CD4-positive, alpha-beta T cell (primary cell): ENCODE measurements around the gene ZNF804B. TPM values are rescaled to one million over a fixed set of nuclear protein-coding genes. Genes with fewer than 3 reads are reported as not detected.

ENCODE experiments used
- ATAC-seq: fragments of 200-7000 bp; cut with Tn5 transposase; one replicate; pipeline ENCODE4 v1.10.0; 2022; ENCODE audit warnings: mild to moderate bottlenecking; ENCODE audit not compliant: poor library complexity
- CTCF ChIA-PET: fragments of 350-600 bp; sonication (Branson Sonifier 250); formaldehyde crosslinking; loops from one replicate; lab custom pipeline; 2021; ENCODE audit warnings: antibody characterized with exemption, inconsistent platforms; lab: Charles Lee
- POLR2A ChIA-PET: fragments of 350-600 bp; sonication (Branson Sonifier 250); formaldehyde crosslinking; loops from one replicate; lab custom pipeline; 2021; ENCODE audit warnings: antibody characterized with exemption, inconsistent platforms; lab: Charles Lee
- DNase-seq, 14 experiments: peaks; one replicate each; pipeline ENCODE4 v3.0.0-alpha.2; 2013 to 2020; ENCODE audit warnings: mixed read lengths in 2 of 14
- H3K27ac ChIP-seq, 2 donors: one replicate each; pipeline versions ENCODE4 v1.5.1 to v1.7.0; 2013; ENCODE audit warnings: low read length in 2 of 2, low read depth in 1 of 2, mild to moderate bottlenecking in 1 of 2
- H3K27me3 ChIP-seq, 2 experiments: 1 replicate in 1 of 2; 2 replicates in 1 of 2; pipeline versions ENCODE4 v1.6.1 to v1.7.0; 2013; ENCODE audit warnings: low read length in 2 of 2, control low read depth in 1 of 2, mild to moderate bottlenecking in 1 of 2, moderate library complexity in 1 of 2; ENCODE audit not compliant: insufficient read depth in 2 of 2, control insufficient read depth in 1 of 2
- H3K36me3 ChIP-seq: one replicate; pipeline ENCODE4 v1.6.1; 2013; ENCODE audit warnings: low read length, control low read depth; ENCODE audit not compliant: insufficient read depth
- H3K4me1 ChIP-seq: one replicate; pipeline ENCODE4 v1.6.1; 2013; ENCODE audit warnings: low read length, control low read depth; ENCODE audit not compliant: insufficient read depth
- H3K4me3 ChIP-seq: one replicate; pipeline ENCODE4 v1.5.1; 2013; ENCODE audit warnings: mild to moderate bottlenecking, low read length, moderate library complexity
- H3K9me3 ChIP-seq, 2 experiments: 1 replicate in 1 of 2; 2 replicates in 1 of 2; pipeline versions ENCODE4 v1.6.1 to v1.7.0; 2013; ENCODE audit warnings: low read length in 2 of 2, mild to moderate bottlenecking in 2 of 2, control low read depth in 1 of 2, moderate library complexity in 1 of 2; ENCODE audit not compliant: control insufficient read depth in 1 of 2, insufficient read depth in 1 of 2
- H3K27ac Mint-ChIP-seq: one replicate; pipeline ENCODE4 v1.8.0; 2020; ENCODE audit warnings: mixed read lengths
- H3K27me3 Mint-ChIP-seq: one replicate; pipeline ENCODE4 v1.8.0; 2021; ENCODE audit warnings: mixed read lengths
- H3K36me3 Mint-ChIP-seq: one replicate; pipeline ENCODE4 v1.8.0; 2021; ENCODE audit warnings: low read depth, mixed read lengths
- H3K4me1 Mint-ChIP-seq: one replicate; pipeline ENCODE4 v1.8.0; 2021; ENCODE audit warnings: low read depth, mixed read lengths
- H3K4me3 Mint-ChIP-seq: one replicate; pipeline ENCODE4 v1.8.0; 2020; ENCODE audit warnings: mild to moderate bottlenecking, mixed read lengths
- H3K9me3 Mint-ChIP-seq: one replicate; pipeline ENCODE4 v1.8.0; 2020; ENCODE audit warnings: mixed read lengths
- intact Hi-C, 2 experiments: fragments of 100-400 bp; cut with DNase I in 1 of 2; cut with micrococcal nuclease in 1 of 2; formaldehyde crosslinking; loops; one replicate each; pipeline versions ENCODE4 v1.15.1 to v1.9.0; 2023 to 2025; cut with DNase I, micrococcal nuclease
- total RNA-seq, 174 experiments: library from RNA in 2 of 174; stranded (reverse) in 2 of 174; gene quantifications; one replicate each; pipeline ENCODE4 v1.2.3 and lab custom pipeline; 2021 to 2026
- TF ChIP-seq, protein P1 (sequence below): fragments of 200-600 bp; IDR thresholded peaks from one replicate; pipeline ENCODE4 v1.8.0; 2022; ENCODE audit warnings: antibody characterized with exemption, mild to moderate bottlenecking

ZNF804B gene
- total RNA-seq, 2 experiments from 2014 or later, result not detected

DNA sequence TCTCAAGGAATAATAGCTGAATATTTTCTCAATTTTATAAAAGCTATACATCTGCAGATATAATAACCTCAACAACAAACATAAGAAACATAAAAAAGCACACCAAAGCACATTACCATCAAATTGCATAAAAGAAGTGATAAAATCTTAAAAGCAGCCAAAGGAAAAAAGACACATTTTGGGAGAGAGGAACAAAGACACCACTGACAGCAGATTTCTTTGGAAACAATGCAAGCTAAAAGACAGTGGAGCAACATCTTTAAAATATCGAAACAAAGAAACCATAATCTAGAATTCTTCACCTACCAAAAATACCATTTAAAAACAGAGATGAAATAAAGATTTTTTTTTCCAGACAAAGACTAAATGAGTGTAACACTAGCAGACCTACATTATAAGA is 91.7 kb downstream of the ZNF804B start:
- Histone ChIP-seq H3K4me3 (no peak overlapping the region), H3K36me3 (no peaks in the 10 kb centered on the region), H3K4me1 (no peaks in the 10 kb centered on the region), H3K9me3 (no peaks in the 10 kb centered on the region), H3K27me3 (no peaks in the 10 kb centered on the region), H3K27ac (no peak overlapping the region)
- H3K27ac Mint-ChIP-seq, result no peak overlapping the region
- DNase-seq, result no peak
- CTCF ChIA-PET, result no interaction called here
- H3K9me3 Mint-ChIP-seq, result no peaks in the 10 kb centered on the region
- POLR2A ChIA-PET, result no interaction called here
- no peak for ATAC-seq
- intact Hi-C loops, result no loop called here
- TF ChIP-seq, protein P1, sequence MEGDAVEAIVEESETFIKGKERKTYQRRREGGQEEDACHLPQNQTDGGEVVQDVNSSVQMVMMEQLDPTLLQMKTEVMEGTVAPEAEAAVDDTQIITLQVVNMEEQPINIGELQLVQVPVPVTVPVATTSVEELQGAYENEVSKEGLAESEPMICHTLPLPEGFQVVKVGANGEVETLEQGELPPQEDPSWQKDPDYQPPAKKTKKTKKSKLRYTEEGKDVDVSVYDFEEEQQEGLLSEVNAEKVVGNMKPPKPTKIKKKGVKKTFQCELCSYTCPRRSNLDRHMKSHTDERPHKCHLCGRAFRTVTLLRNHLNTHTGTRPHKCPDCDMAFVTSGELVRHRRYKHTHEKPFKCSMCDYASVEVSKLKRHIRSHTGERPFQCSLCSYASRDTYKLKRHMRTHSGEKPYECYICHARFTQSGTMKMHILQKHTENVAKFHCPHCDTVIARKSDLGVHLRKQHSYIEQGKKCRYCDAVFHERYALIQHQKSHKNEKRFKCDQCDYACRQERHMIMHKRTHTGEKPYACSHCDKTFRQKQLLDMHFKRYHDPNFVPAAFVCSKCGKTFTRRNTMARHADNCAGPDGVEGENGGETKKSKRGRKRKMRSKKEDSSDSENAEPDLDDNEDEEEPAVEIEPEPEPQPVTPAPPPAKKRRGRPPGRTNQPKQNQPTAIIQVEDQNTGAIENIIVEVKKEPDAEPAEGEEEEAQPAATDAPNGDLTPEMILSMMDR, result no peak
- no peaks in the 10 kb centered on the region for H3K27me3 Mint-ChIP-seq
- no peak overlapping the region for H3K4me3 Mint-ChIP-seq
- no peaks in the 10 kb centered on the region for H3K4me1 Mint-ChIP-seq
- no peaks in the 10 kb centered on the region for H3K36me3 Mint-ChIP-seq

DNA sequence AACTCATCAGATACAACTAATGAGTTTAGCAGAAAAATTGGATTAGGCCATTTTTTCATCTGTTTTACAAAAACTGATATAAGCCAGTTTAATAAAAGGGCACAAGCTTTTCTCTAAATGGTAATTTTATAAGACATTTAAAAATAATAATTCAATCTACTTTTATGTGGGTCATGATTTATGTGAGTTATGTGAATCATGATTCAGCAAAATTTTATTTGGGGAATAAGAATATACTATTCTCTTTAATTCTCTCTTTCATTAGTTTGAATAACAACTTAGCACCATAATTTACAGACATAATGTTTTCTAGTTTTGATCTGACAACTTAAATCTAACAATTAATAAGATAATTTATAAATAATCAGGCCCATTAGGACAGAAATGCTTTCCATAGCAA is 99.8 kb downstream of the ZNF804B start:
- Mint-ChIP-seq H3K36me3 (no peaks in the 10 kb centered on the region), H3K27me3 (no peaks in the 10 kb centered on the region), H3K9me3 (no peaks in the 10 kb centered on the region), H3K4me3 (no peak overlapping the region), H3K4me1 (no peaks in the 10 kb centered on the region), H3K27ac (no peak overlapping the region)
- H3K4me3 ChIP-seq, result no peak overlapping the region
- H3K4me1 ChIP-seq, result no peaks in the 10 kb centered on the region
- no peak overlapping the region for H3K27ac ChIP-seq
- CTCF ChIA-PET, result interaction anchor here (0.6 kb wide), 1 partner anchor 15 kb away, joined by 3 read pairs; no protein-coding TSS in a partner anchor
- H3K9me3 ChIP-seq, result no peaks in the 10 kb centered on the region
- no peak for ATAC-seq
- TF ChIP-seq, protein P1, result no peak
- no peaks in the 10 kb centered on the region for H3K36me3 ChIP-seq
- POLR2A ChIA-PET, result no interaction called here
- DNase-seq, result no peak
- no peaks in the 10 kb centered on the region for H3K27me3 ChIP-seq
- intact Hi-C loops, result no loop called here

DNA sequence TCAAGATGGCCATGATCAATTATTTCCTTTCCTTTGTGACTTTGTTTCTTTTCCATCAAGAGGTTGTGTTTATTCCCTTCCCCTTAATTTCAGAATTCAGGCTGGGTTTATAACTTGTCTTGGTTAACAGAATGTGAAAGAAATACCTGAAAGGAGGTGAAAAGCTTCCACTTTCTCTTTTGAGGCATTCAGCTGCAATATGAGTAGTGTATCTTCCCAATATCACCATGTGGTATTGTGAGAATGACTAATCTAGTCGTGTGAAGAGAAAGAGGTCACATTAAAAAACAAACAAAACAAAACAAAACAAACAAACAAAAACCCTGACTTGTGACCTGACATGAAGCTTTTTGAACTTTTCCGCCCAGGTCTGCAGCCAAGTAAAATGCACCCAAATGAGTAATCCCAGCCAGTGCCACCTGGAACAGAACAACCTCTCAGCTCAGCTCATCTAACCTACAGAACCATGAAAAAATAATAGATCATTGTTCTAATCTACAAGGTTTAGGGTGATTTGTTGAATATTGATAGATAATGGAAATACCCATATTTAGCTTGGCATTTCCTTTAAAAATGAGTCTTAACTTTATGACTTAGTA is 106.9 kb downstream of the ZNF804B start:
- H3K27me3 ChIP-seq, result no peaks in the 10 kb centered on the region
- Mint-ChIP-seq H3K27ac (no peak overlapping the region), H3K4me1 (no peaks in the 10 kb centered on the region), H3K9me3 (peaks cover 3% of the 10 kb centered on the region), H3K36me3 (no peaks in the 10 kb centered on the region), H3K27me3 (no peaks in the 10 kb centered on the region), H3K4me3 (no peak overlapping the region)
- no peak overlapping the region for H3K27ac ChIP-seq
- no peaks in the 10 kb centered on the region for H3K4me1 ChIP-seq
- ATAC-seq, result no peak
- H3K4me3 ChIP-seq, result no peak overlapping the region
- ChIA-PET CTCF (no interaction called here), POLR2A (no interaction called here)
- peaks cover 0 to 6% of the 10 kb centered on the region in 2 experiments for H3K9me3 ChIP-seq
- no peaks in the 10 kb centered on the region for H3K36me3 ChIP-seq
- DNase-seq, result no peak
- intact Hi-C loops, result no loop called here
- TF ChIP-seq, protein P1, result no peak
